Measurements from ENCODE around the gene MREG.
"Not testable (repeated sequence)": the region's sequence is repeated elsewhere in the genome, so short reads cannot be mapped to it uniquely, and the experiment has no call there.

MREG gene

DNA sequence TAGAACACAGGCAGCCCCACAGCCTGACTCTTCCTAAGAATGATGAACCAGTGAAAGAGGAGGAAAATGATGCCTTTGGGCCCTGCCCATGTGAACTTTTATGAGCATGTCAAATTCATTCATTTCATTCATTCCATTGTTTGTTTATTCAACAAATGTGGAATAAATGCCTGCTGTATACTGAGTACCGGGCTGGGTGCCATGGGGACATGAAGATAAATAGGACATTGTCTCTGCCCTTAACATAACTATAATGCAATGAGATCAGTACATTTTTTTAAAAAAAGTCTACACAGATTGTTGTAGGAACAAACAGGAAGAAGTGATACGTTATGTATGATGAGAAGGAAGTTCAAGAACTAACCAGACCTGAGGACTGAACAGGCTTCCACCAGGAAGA, 14.7 kb downstream of the MREG start:
- Histone ChIP-seq H3K4me1 (ENCODE audit: control insufficient read depth in 5 of 5, insufficient read depth in 5 of 5, low read length in 5 of 5) (peaks cover 0 to 13% (median 0%) of the 10 kb centered on the region in 5 donors), H3K4me3 (ENCODE audit: low read depth in 1 of 5, low read length in 5 of 5) (no peak overlapping the region), H3K36me3 (ENCODE audit: control insufficient read depth in 5 of 5, insufficient read depth in 5 of 5, low read length in 5 of 5) (peaks cover 14 to 36% (median 33%) of the 10 kb centered on the region in 5 donors), H3K9ac (ENCODE audit: low read length in 5 of 5) (no peak overlapping the region), H3K27ac (ENCODE audit: low read depth, low read length) (no peak overlapping the region), H3K9me3 (ENCODE audit: control insufficient read depth in 5 of 5, low read length in 5 of 5) (no peaks in the 10 kb centered on the region), H3K27me3 (ENCODE audit: control insufficient read depth in 5 of 5, insufficient read depth in 4 of 5, low read length in 5 of 5) (no peaks in the 10 kb centered on the region)

DNA sequence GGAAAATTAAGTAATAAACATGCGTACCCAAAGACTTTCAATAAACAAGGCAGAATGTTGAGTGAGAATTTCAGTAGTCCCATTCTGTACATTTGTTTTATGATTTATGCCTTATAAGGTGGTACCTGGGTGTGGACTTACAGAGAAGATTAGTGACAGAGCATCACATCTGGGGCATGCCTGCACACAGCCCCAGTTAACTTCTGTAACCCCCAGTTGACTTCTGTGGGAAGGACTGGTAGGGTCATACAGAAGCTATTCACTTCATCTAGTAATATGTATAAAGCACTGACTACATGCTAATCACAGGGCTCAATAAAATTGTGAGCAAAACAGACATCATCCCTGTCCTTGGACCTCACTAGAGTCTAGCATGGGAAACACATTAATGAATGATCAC, 16.1 kb downstream of the MREG start:
- Histone ChIP-seq H3K36me3 (ENCODE audit: control insufficient read depth in 5 of 5, insufficient read depth in 5 of 5, low read length in 5 of 5) (peaks cover 14 to 36% (median 33%) of the 10 kb centered on the region in 5 donors), H3K27ac (ENCODE audit: low read depth, low read length) (no peak overlapping the region), H3K4me1 (ENCODE audit: control insufficient read depth in 5 of 5, insufficient read depth in 5 of 5, low read length in 5 of 5) (peaks cover 0 to 8% (median 0%) of the 10 kb centered on the region in 5 donors), H3K9me3 (ENCODE audit: control insufficient read depth in 5 of 5, low read length in 5 of 5) (no peaks in the 10 kb centered on the region), H3K9ac (ENCODE audit: low read length in 5 of 5) (no peak overlapping the region), H3K4me3 (ENCODE audit: low read depth in 1 of 5, low read length in 5 of 5) (no peak overlapping the region), H3K27me3 (ENCODE audit: control insufficient read depth in 5 of 5, insufficient read depth in 4 of 5, low read length in 5 of 5) (no peaks in the 10 kb centered on the region)

DNA sequence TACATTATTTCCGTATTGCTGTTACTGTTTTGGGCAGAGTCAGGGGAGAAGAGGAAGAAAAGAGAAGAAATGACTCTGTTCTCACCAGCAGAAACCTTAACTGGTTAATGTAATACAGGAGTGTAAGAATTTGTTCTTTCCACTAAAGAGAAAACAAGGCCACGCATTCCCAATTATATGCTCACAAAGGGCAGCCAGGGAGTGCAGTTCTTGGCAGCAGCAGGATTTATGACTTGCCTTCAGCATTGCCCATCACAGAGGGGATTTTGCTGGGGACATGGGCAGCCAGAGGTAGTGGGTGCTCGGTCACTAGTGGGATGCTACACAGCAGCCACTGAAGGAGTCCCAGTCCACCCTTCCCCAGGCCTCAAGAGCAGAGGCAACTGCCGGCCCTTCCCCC, 18.4 kb downstream of the MREG start:
- Histone ChIP-seq H3K27me3 (ENCODE audit: control insufficient read depth in 5 of 5, insufficient read depth in 4 of 5, low read length in 5 of 5) (no peaks in the 10 kb centered on the region), H3K9ac (ENCODE audit: low read length in 5 of 5) (no peak overlapping the region), H3K36me3 (ENCODE audit: control insufficient read depth in 5 of 5, insufficient read depth in 5 of 5, low read length in 5 of 5) (peaks cover 10 to 30% (median 28%) of the 10 kb centered on the region in 5 donors), H3K4me1 (ENCODE audit: control insufficient read depth in 5 of 5, insufficient read depth in 5 of 5, low read length in 5 of 5) (peaks cover 0 to 6% (median 0%) of the 10 kb centered on the region in 5 donors), H3K9me3 (ENCODE audit: control insufficient read depth in 5 of 5, low read length in 5 of 5) (peaks cover 0 to 6% (median 0%) of the 10 kb centered on the region in 5 donors), H3K4me3 (ENCODE audit: low read depth in 1 of 5, low read length in 5 of 5) (no peak overlapping the region), H3K27ac (ENCODE audit: low read depth, low read length) (peak overlapping the region; percentile 29)

DNA sequence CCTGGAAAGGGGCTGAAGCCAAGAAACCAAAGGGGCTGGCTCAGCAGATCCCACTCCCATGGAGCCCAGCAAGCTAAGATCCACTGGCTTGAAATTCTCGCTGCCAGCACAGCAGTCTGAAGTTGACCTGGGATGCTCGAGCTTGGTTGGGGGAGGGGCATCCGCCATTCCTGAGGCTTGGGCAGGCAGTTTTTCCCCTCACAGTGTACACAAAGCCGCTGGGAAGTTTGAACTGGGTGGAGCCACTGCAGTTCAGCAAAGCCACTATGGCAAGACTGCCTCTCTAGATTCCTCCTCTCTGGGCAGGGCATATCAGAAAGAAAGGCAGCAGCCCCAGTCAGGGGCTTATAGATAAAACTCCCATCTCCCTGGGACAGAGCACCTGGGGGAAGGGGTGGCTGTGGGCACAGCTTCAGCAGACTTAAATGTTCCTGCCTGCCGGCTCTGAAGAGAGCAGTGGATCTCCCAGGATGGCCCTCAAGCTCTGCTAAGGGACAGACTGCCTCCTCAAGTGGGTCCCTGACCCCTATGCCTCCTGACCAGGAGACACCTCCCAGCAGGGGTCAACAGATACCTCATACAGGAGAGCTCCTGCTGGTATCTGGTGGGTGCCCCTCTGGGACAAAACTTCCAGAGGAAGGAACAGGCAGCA, 24.7 kb downstream of the MREG start:
- H3K36me3 ChIP-seq (ENCODE audit: control insufficient read depth in 5 of 5, insufficient read depth in 5 of 5, low read length in 5 of 5): peaks cover 0 to 11% (median 6%) of the 10 kb centered on the region in 5 donors
- not testable (repeated sequence) for H3K27me3 ChIP-seq (ENCODE audit: control insufficient read depth in 5 of 5, insufficient read depth in 4 of 5, low read length in 5 of 5); H3K4me1 ChIP-seq (ENCODE audit: control insufficient read depth in 5 of 5, insufficient read depth in 5 of 5, low read length in 5 of 5); H3K27ac ChIP-seq (ENCODE audit: low read depth, low read length); H3K9me3 ChIP-seq (ENCODE audit: control insufficient read depth in 5 of 5, low read length in 5 of 5); H3K4me3 ChIP-seq (ENCODE audit: low read depth in 1 of 5, low read length in 5 of 5); H3K9ac ChIP-seq (ENCODE audit: low read length in 5 of 5)

DNA sequence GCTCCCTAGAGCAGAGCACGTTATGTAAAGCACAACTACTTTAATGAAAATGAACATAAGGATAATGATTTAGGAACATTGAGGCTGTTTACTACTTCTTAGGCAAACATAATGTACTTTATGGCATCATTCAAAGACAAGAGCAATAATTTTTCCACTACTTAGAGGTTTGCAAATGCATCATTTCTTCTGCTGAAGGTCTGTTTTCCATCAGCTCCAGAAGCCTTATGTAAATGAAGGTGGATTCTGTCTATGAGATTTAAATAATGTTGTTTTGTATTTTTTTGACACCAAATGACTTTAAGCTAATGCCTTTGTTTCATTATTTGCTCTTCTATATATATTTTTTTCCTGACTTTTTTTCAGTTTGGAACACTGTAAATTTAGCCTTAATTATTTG, 28.1 kb downstream of the MREG start:
- H3K4me3 ChIP-seq (ENCODE audit: low read depth in 1 of 5, low read length in 5 of 5): no peak overlapping the region
- H3K27me3 ChIP-seq (ENCODE audit: control insufficient read depth in 5 of 5, insufficient read depth in 4 of 5, low read length in 5 of 5): no peaks in the 10 kb centered on the region
- no peak overlapping the region for H3K9ac ChIP-seq (ENCODE audit: low read length in 5 of 5)
- H3K4me1 ChIP-seq (ENCODE audit: control insufficient read depth in 5 of 5, insufficient read depth in 5 of 5, low read length in 5 of 5): peaks cover 0 to 7% (median 0%) of the 10 kb centered on the region in 5 donors
- no peak overlapping the region for H3K27ac ChIP-seq (ENCODE audit: low read depth, low read length)
- H3K36me3 ChIP-seq (ENCODE audit: control insufficient read depth in 5 of 5, insufficient read depth in 5 of 5, low read length in 5 of 5): peaks cover 0 to 11% (median 7%) of the 10 kb centered on the region in 5 donors
- no peaks in the 10 kb centered on the region for H3K9me3 ChIP-seq (ENCODE audit: control insufficient read depth in 5 of 5, low read length in 5 of 5)

DNA sequence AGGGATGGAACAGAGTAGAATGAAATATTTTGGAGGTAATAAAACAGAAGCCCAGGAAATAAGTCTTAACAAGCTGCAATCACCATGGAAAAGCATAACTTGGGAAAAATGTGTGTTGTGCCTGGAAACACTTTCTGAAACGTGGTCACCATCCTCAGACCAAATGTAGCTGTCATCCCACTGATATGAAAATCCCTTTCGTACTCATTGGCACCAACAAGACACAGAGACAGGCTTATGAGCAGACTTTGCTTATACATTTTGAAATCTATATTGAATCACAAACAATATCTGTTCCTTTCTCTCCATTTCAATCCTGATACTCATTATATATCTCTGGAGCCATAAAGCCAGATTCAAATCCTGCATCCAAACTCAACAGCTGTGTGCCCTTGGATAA, 28.7 kb downstream of the MREG start:
- Histone ChIP-seq H3K9ac (ENCODE audit: low read length in 5 of 5) (no peak overlapping the region), H3K4me3 (ENCODE audit: low read depth in 1 of 5, low read length in 5 of 5) (no peak overlapping the region), H3K9me3 (ENCODE audit: control insufficient read depth in 5 of 5, low read length in 5 of 5) (no peaks in the 10 kb centered on the region), H3K4me1 (ENCODE audit: control insufficient read depth in 5 of 5, insufficient read depth in 5 of 5, low read length in 5 of 5) (peaks cover 0 to 7% (median 0%) of the 10 kb centered on the region in 5 donors), H3K27me3 (ENCODE audit: control insufficient read depth in 5 of 5, insufficient read depth in 4 of 5, low read length in 5 of 5) (no peaks in the 10 kb centered on the region), H3K27ac (ENCODE audit: low read depth, low read length) (no peak overlapping the region), H3K36me3 (ENCODE audit: control insufficient read depth in 5 of 5, insufficient read depth in 5 of 5, low read length in 5 of 5) (peaks cover 2 to 14% (median 8%) of the 10 kb centered on the region in 5 donors)

DNA sequence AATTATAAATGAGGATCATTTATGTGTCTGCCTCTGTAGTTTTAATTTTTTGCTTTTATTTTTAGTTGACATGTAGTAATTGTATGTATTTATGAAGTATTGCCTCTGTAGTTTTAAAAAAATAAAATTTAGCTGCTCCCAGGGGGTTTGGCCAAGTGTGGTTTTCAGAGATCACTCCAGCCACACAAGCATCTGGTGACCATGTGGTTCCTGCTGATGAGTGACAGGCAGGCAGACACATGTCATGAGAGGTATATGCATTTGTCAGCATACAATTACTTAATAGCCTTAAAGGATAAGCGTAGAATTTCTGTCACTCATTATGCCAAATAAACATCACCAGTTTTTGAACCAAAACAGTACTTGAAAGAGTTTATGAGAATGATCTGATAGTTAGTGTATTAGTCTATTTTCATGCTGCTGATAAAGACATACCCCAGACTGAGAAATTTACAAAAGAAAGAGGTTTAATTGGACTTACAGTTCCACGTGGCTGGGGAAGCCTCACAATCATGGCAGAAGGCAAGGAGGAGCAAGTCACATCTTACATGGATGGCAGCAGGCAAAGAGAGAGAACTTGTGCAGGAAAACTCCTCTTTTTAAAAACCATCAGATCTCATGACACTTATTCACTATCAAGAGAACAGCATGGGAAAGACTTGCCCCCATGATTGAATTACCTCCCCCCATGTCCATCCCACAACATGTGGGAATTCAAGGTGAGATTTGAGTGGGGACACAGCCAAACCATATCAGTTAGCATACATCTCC, 29.6 kb downstream of the MREG start:
- Histone ChIP-seq H3K4me3 (ENCODE audit: low read depth in 1 of 5, low read length in 5 of 5) (no peak overlapping the region), H3K9ac (ENCODE audit: low read length in 5 of 5) (no peak overlapping the region), H3K9me3 (ENCODE audit: control insufficient read depth in 5 of 5, low read length in 5 of 5) (no peaks in the 10 kb centered on the region), H3K36me3 (ENCODE audit: control insufficient read depth in 5 of 5, insufficient read depth in 5 of 5, low read length in 5 of 5) (peaks cover 2 to 14% (median 11%) of the 10 kb centered on the region in 5 donors), H3K27me3 (ENCODE audit: control insufficient read depth in 5 of 5, insufficient read depth in 4 of 5, low read length in 5 of 5) (no peaks in the 10 kb centered on the region), H3K4me1 (ENCODE audit: control insufficient read depth in 5 of 5, insufficient read depth in 5 of 5, low read length in 5 of 5) (peaks cover 0 to 7% (median 0%) of the 10 kb centered on the region in 5 donors), H3K27ac (ENCODE audit: low read depth, low read length) (peak overlapping the region; percentile 40)

DNA sequence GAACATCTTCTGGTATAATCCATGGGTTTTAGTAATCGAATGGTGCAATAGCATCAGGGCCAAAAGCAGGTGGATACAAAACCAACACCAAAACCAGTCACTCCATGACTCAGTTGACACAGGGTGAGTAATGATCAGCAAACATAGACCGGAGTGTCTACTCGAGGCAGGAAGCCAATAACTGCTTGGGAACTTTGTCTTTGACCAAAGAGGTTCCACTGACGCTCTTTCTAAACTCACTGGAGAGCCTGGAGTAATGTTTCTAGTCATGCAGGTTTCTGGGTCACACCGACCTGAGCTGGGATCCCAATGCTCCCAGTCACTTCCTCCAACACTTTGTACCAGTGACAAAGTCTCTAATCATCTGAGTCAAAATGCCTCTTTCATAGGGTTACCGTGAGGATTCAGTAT, 30.9 kb downstream of the MREG start:
- H3K9me3 ChIP-seq (ENCODE audit: control insufficient read depth in 5 of 5, low read length in 5 of 5): no peaks in the 10 kb centered on the region
- H3K27me3 ChIP-seq (ENCODE audit: control insufficient read depth in 5 of 5, insufficient read depth in 4 of 5, low read length in 5 of 5): no peaks in the 10 kb centered on the region
- peaks cover 0 to 12% (median 8%) of the 10 kb centered on the region in 5 donors for H3K36me3 ChIP-seq (ENCODE audit: control insufficient read depth in 5 of 5, insufficient read depth in 5 of 5, low read length in 5 of 5)
- H3K27ac ChIP-seq (ENCODE audit: low read depth, low read length): peak overlapping the region; percentile 40
- peaks cover 0 to 7% (median 0%) of the 10 kb centered on the region in 5 donors for H3K4me1 ChIP-seq (ENCODE audit: control insufficient read depth in 5 of 5, insufficient read depth in 5 of 5, low read length in 5 of 5)
- H3K9ac ChIP-seq (ENCODE audit: low read length in 5 of 5): no peak overlapping the region
- no peak overlapping the region for H3K4me3 ChIP-seq (ENCODE audit: low read depth in 1 of 5, low read length in 5 of 5)

DNA sequence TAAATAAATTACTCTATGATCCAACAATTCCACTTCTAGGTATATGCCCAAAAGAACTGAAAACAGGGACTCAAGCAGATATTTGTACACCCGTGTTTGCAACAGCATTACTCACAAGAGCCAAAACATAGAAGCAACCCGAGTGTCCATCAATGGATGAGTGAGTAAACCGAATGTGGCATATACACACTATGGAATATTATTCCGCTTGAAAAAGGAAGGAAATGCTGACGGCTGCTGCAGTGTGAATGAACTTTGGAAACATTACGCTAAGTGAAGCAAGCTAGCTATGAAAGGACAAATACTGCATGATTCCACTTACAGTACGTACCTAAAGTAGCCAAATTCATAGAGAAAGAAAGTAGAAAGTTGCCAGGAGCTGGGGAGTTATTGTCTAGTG, 32.2 kb downstream of the MREG start:
- no peak overlapping the region for H3K4me3 ChIP-seq (ENCODE audit: low read depth in 1 of 5, low read length in 5 of 5)
- H3K27me3 ChIP-seq (ENCODE audit: control insufficient read depth in 5 of 5, insufficient read depth in 4 of 5, low read length in 5 of 5): no peaks in the 10 kb centered on the region
- H3K9ac ChIP-seq (ENCODE audit: low read length in 5 of 5): no peak overlapping the region
- no peak overlapping the region for H3K27ac ChIP-seq (ENCODE audit: low read depth, low read length)
- H3K36me3 ChIP-seq (ENCODE audit: control insufficient read depth in 5 of 5, insufficient read depth in 5 of 5, low read length in 5 of 5): peaks cover 0 to 12% (median 4%) of the 10 kb centered on the region in 5 donors
- H3K9me3 ChIP-seq (ENCODE audit: control insufficient read depth in 5 of 5, low read length in 5 of 5): no peaks in the 10 kb centered on the region
- H3K4me1 ChIP-seq (ENCODE audit: control insufficient read depth in 5 of 5, insufficient read depth in 5 of 5, low read length in 5 of 5): peaks cover 0 to 7% (median 0%) of the 10 kb centered on the region in 5 donors

DNA sequence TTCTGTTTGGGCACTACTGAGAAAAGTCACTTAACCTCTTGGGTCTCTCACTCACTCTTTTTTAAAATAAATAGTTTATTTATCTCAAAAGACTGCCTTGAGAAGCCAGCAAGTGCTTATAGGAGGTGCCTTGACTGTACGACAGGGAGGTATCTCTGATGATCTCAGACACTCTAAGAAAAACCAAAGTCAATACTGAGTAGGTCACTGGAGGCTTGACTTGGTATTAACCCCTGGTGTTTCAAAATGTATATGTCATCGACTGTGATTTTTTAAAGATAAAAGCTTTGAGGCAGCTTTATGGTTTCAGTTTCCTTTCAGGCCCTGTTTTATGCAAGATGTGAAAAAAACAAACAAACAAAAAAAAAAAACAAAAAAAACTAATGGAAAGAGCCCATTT, 33.7 kb downstream of the MREG start:
- Histone ChIP-seq H3K9me3 (ENCODE audit: control insufficient read depth in 5 of 5, low read length in 5 of 5) (no peaks in the 10 kb centered on the region), H3K4me3 (ENCODE audit: low read depth in 1 of 5, low read length in 5 of 5) (no peak overlapping the region), H3K36me3 (ENCODE audit: control insufficient read depth in 5 of 5, insufficient read depth in 5 of 5, low read length in 5 of 5) (peaks cover 0 to 9% (median 4%) of the 10 kb centered on the region in 5 donors), H3K27ac (ENCODE audit: low read depth, low read length) (no peak overlapping the region), H3K27me3 (ENCODE audit: control insufficient read depth in 5 of 5, insufficient read depth in 4 of 5, low read length in 5 of 5) (no peaks in the 10 kb centered on the region), H3K4me1 (ENCODE audit: control insufficient read depth in 5 of 5, insufficient read depth in 5 of 5, low read length in 5 of 5) (peaks cover 0 to 8% (median 0%) of the 10 kb centered on the region in 5 donors), H3K9ac (ENCODE audit: low read length in 5 of 5) (no peak overlapping the region)

All from subcutaneous abdominal adipose tissue (tissue), 5 donors.